Measurements from ENCODE around the gene PDCD4. TPM values are rescaled to one million over a fixed set of nuclear protein-coding genes. Genes with fewer than 3 reads are reported as not detected.

The PDCD4 gene
- total and polyA plus RNA-seq, 2 of the 4 experiments (the other 2 are of a cell fraction): 10.9 to 49.7 TPM

DNA sequence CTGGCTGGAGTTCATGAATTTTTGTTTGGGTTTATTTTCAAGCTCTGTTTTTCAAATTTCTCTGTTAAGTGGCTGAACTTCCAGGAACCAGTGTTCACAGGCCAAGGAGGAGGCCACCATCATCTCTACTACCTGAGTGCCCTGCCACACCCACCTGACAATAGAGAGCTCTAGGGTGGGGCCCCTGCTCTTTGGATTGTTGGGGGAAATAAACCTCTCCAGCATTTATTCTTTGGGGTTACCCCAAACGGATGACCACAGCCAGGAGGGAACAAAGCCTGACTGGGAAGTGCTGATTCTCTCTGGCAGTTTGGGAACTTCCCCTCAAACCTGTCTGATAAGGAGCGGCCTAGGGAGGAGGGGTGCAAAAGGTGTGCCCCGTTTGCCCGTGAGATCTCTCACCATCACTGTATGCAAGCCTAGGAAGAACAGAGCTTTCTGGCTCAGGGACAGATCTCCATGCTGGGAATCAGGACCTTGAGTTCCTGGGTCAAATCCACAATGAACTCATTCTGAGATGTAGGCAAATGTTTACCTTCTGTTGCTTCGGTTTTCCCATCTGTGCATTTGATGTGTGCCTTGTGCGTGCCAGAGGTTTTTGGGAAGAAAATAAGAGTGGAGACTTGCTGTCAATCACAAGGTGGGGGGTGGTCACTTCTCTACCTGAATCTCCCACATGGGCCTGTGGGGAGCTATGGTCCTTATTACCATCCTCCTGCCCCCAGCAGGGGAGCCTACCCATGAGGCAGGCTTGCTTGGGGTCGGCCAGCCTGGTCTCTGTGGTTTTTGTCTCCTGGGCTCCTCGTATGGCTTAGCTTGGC is 27.7 kb upstream of the PDCD4 start:
- no peak overlapping the region for H2BK15ac ChIP-seq (ENCODE audit: low read depth, low read length)
- ChIA-PET CTCF (interaction anchor here (0.6 kb wide), 1 partner anchor 9 kb away, joined by 7 read pairs; no protein-coding TSS in a partner anchor), POLR2A (ENCODE audit: unreplicated experiment) (no interaction called here)
- H3K4ac ChIP-seq (ENCODE audit: low read depth, low read length): no peak overlapping the region
- no peak overlapping the region for H3K18ac ChIP-seq (ENCODE audit: low read depth, low read length)
- no peak overlapping the region for H2BK5ac ChIP-seq (ENCODE audit: low read depth, low read length, poor library complexity, severe bottlenecking)
- H3K23ac ChIP-seq (ENCODE audit: low read depth, low read length): no peak overlapping the region
- H4K20me1 ChIP-seq (ENCODE audit: insufficient read depth, low read length): no peaks in the 10 kb centered on the region
- H3K4me2 ChIP-seq (ENCODE audit: low read depth, low read length): no peak overlapping the region
- no peak overlapping the region for H4K8ac ChIP-seq (ENCODE audit: low read depth in 2 of 2, low read length in 2 of 2)
- H4K91ac ChIP-seq (ENCODE audit: insufficient read depth, low read depth, low read length): no peak overlapping the region
- H3K14ac ChIP-seq (replicated peaks; ENCODE audit: low read depth, low read length): no peak overlapping the region
- H3K9me1 ChIP-seq (ENCODE audit: insufficient read depth, low read length): no peaks in the 10 kb centered on the region
- no peaks in the 10 kb centered on the region for H3K9me3 ChIP-seq (ENCODE audit: control insufficient read depth, insufficient read depth, low read length)
- no peaks in the 10 kb centered on the region for H3K36me3 ChIP-seq (ENCODE audit: control insufficient read depth, insufficient read depth, low read length)
- no TSS peak for BruUV-seq (replicated peaks)
- H3K27me3 ChIP-seq (ENCODE audit: control insufficient read depth, insufficient read depth, low read length): peaks cover 19% of the 10 kb centered on the region
- ATAC-seq (ENCODE audit: low read depth): no peak
- H4K5ac ChIP-seq (ENCODE audit: low read depth, low read length): no peak overlapping the region
- H3K9ac ChIP-seq (ENCODE audit: low read depth, low read length): no peak overlapping the region
- H2BK20ac ChIP-seq (ENCODE audit: low read depth, low read length): no peak overlapping the region
- no peak overlapping the region for H3K56ac ChIP-seq (ENCODE audit: extremely low read depth, insufficient read depth, low read length)
- no peak overlapping the region for H3K4me3 ChIP-seq (ENCODE audit: insufficient read depth, low read depth, low read length)
- intact Hi-C loops (cut with micrococcal nuclease): no loop called here
- no peak for DNase-seq
- H2BK120ac ChIP-seq (ENCODE audit: low read depth, low read length): no peak overlapping the region
- no peaks in the 10 kb centered on the region for H3K4me1 ChIP-seq (ENCODE audit: control insufficient read depth, insufficient read depth, low read length)
- H3K79me1 ChIP-seq (ENCODE audit: low read depth in 1 of 2, low read length in 2 of 2): no peaks in the 10 kb centered on the region
- no peak overlapping the region for H2AK9ac ChIP-seq (replicated peaks; ENCODE audit: low read depth, low read length, poor library complexity)
- H2AFZ ChIP-seq (replicated peaks; ENCODE audit: low read length, poor library complexity): no peak overlapping the region
- in situ Hi-C loops (cut with MboI; ENCODE audit: low sequenced_read_pairs): no loop called here
- H2AK5ac ChIP-seq (ENCODE audit: low read depth, low read length): no peak overlapping the region
- WGBS, 2 experiments (ENCODE audit: extremely low coverage in 2 of 2, insufficient read length in 1 of 2): 72% methylated on average over 2 of the region's 8 CpGs; no CpG with 5 or more reads in 1 of the 2 experiments
- dilution Hi-C loops (cut with HindIII; ENCODE audit: low sequenced_read_pairs, unreplicated experiment): no loop called here
- no peak overlapping the region for H3K27ac ChIP-seq (ENCODE audit: insufficient read depth, low read length)
- TF ChIP-seq RCOR1 (IDR thresholded peaks at IDR 0.05; ENCODE audit: insufficient replicate concordance, low read length) (no peak), MXI1 (IDR thresholded peaks at IDR 0.05; ENCODE audit: borderline replicate concordance, low read depth, low read length) (no peak), CHD1 (IDR thresholded peaks at IDR 0.05; ENCODE audit: low read depth, low read length) (no peak), RFX5 (IDR thresholded peaks at IDR 0.05; ENCODE audit: low read depth, low read length) (no peak), CEBPB (IDR thresholded peaks at IDR 0.05; ENCODE audit: low read depth, low read length) (no peak), FOS (IDR thresholded peaks at IDR 0.05; ENCODE audit: low read depth, low read length) (no peak), POLR2A (IDR thresholded peaks at IDR 0.05; ENCODE audit: low read depth, low read length) (no peak), NFE2L2 (IDR thresholded peaks at IDR 0.05; ENCODE audit: low read depth, low read length) (no peak), SMC3 (IDR thresholded peaks at IDR 0.05; ENCODE audit: low read depth, low read length) (no peak), RAD21 (IDR thresholded peaks at IDR 0.05; ENCODE audit: low read length) (no peak), MAZ (IDR thresholded peaks at IDR 0.05; ENCODE audit: borderline replicate concordance, low read depth, low read length) (no peak), MAFK (IDR thresholded peaks at IDR 0.05; ENCODE audit: low read depth, low read length) (no peak)
- TF ChIP-seq, protein P1, sequence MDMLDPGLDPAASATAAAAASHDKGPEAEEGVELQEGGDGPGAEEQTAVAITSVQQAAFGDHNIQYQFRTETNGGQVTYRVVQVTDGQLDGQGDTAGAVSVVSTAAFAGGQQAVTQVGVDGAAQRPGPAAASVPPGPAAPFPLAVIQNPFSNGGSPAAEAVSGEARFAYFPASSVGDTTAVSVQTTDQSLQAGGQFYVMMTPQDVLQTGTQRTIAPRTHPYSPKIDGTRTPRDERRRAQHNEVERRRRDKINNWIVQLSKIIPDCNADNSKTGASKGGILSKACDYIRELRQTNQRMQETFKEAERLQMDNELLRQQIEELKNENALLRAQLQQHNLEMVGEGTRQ (IDR thresholded peaks at IDR 0.05; ENCODE audit: low read depth, low read length): no peak
- TF ChIP-seq, protein P2, sequence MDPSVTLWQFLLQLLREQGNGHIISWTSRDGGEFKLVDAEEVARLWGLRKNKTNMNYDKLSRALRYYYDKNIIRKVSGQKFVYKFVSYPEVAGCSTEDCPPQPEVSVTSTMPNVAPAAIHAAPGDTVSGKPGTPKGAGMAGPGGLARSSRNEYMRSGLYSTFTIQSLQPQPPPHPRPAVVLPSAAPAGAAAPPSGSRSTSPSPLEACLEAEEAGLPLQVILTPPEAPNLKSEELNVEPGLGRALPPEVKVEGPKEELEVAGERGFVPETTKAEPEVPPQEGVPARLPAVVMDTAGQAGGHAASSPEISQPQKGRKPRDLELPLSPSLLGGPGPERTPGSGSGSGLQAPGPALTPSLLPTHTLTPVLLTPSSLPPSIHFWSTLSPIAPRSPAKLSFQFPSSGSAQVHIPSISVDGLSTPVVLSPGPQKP (IDR thresholded peaks at IDR 0.05; ENCODE audit: borderline replicate concordance, low read depth, low read length): no peak
- TF ChIP-seq, protein P3, sequence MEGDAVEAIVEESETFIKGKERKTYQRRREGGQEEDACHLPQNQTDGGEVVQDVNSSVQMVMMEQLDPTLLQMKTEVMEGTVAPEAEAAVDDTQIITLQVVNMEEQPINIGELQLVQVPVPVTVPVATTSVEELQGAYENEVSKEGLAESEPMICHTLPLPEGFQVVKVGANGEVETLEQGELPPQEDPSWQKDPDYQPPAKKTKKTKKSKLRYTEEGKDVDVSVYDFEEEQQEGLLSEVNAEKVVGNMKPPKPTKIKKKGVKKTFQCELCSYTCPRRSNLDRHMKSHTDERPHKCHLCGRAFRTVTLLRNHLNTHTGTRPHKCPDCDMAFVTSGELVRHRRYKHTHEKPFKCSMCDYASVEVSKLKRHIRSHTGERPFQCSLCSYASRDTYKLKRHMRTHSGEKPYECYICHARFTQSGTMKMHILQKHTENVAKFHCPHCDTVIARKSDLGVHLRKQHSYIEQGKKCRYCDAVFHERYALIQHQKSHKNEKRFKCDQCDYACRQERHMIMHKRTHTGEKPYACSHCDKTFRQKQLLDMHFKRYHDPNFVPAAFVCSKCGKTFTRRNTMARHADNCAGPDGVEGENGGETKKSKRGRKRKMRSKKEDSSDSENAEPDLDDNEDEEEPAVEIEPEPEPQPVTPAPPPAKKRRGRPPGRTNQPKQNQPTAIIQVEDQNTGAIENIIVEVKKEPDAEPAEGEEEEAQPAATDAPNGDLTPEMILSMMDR (conservative IDR thresholded peaks at IDR 0.05; ENCODE audit: low read depth, low read length): no peak

Measured in IMR-90 (cell line).